ENCODE data around the gene MMP25.

DNA sequence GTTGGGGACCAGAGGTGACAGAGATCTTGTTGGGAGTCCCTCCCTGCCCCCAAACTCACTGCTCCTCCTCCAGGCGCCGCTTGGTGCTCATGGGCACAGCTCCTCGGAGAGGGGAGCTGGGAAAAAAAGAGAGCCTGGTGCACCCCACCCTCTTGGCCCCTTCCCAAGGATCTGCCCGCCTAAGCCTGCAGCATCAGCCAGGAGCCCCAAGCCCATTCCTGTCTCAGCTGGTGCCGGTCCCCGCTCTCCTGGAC lies 23.0 kb upstream of the MMP25 start:
- TF ChIP-seq, protein P1, sequence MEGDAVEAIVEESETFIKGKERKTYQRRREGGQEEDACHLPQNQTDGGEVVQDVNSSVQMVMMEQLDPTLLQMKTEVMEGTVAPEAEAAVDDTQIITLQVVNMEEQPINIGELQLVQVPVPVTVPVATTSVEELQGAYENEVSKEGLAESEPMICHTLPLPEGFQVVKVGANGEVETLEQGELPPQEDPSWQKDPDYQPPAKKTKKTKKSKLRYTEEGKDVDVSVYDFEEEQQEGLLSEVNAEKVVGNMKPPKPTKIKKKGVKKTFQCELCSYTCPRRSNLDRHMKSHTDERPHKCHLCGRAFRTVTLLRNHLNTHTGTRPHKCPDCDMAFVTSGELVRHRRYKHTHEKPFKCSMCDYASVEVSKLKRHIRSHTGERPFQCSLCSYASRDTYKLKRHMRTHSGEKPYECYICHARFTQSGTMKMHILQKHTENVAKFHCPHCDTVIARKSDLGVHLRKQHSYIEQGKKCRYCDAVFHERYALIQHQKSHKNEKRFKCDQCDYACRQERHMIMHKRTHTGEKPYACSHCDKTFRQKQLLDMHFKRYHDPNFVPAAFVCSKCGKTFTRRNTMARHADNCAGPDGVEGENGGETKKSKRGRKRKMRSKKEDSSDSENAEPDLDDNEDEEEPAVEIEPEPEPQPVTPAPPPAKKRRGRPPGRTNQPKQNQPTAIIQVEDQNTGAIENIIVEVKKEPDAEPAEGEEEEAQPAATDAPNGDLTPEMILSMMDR (conservative IDR thresholded peaks at IDR 0.05; ENCODE audit: low read length) = no peak
- TF ChIP-seq EZH2phosphoT487 (IDR thresholded peaks at IDR 0.05; ENCODE audit: borderline replicate concordance, low read depth, low read length) = no peak

All from OCI-LY7 (cell line).